IMR-90 (cell line): Measurements from ENCODE around the gene TAF1L. TPM values are rescaled to one million over a fixed set of nuclear protein-coding genes. Genes with fewer than 3 reads are reported as not detected.

Source experiments
- ATAC-seq: fragments of 200-7000 bp; cut with Tn5 transposase; 2 replicates; pipeline ENCODE4 v1.9.1; 2020; ENCODE audit warnings: low read depth, mild to moderate bottlenecking, moderate library complexity
- BruUV-seq: library from RNA; stranded (reverse); fragments of 400-500 nt; replicated peaks from 2 replicates; lab custom pipeline; 2021; lab: Mats Ljungman, UMichigan
- CTCF ChIA-PET: fragments of 300-600 bp; formaldehyde crosslinking; extraction: SDS; loops from one replicate; lab custom pipeline; 2021; ENCODE audit warnings: antibody characterized with exemption; lab: Yijun Ruan, JAX
- POLR2A ChIA-PET: fragments of 300-600 bp; sonication (Branson Sonifier 250); formaldehyde crosslinking; loops from one replicate; lab custom pipeline; 2022; ENCODE audit warnings: antibody characterized with exemption; ENCODE audit not compliant: unreplicated experiment; lab: Charles Lee
- DNase-seq: peaks from one replicate; pipeline ENCODE4 v3.0.0; 2013
- H2AFZ ChIP-seq: replicated peaks from 2 replicates; pipeline ENCODE3; 2013; ENCODE audit warnings: low read length, mild to moderate bottlenecking; ENCODE audit not compliant: poor library complexity
- H2AK5ac ChIP-seq: 2 replicates; pipeline ENCODE4 v1.6.1; 2013; ENCODE audit warnings: low read depth, low read length, inconsistent platforms
- H2AK9ac ChIP-seq: replicated peaks from 2 replicates; pipeline ENCODE3; 2013; ENCODE audit warnings: mild to moderate bottlenecking, low read depth, low read length, moderate library complexity; ENCODE audit not compliant: poor library complexity
- H2BK120ac ChIP-seq: 2 replicates; pipeline ENCODE4 v1.6.1; 2013; ENCODE audit warnings: low read depth, low read length, inconsistent platforms
- H2BK15ac ChIP-seq: 3 replicates; pipeline ENCODE4 v1.6.1; 2013; ENCODE audit warnings: low read depth, low read length, inconsistent platforms
- H2BK20ac ChIP-seq: 2 replicates; pipeline ENCODE4 v1.6.1; 2013; ENCODE audit warnings: low read depth, mild to moderate bottlenecking, inconsistent platforms, low read length, moderate library complexity
- H2BK5ac ChIP-seq: 2 replicates; pipeline ENCODE4 v1.6.1; 2013; ENCODE audit warnings: mild to moderate bottlenecking, low read depth, low read length, inconsistent platforms; ENCODE audit not compliant: poor library complexity, severe bottlenecking
- H3K14ac ChIP-seq: replicated peaks from 2 replicates; pipeline ENCODE4 v1.6.1; 2013; ENCODE audit warnings: low read depth, low read length, inconsistent platforms
- H3K18ac ChIP-seq: 2 replicates; pipeline ENCODE4 v1.6.1; 2013; ENCODE audit warnings: low read depth, low read length, control low read depth
- H3K23ac ChIP-seq: 2 replicates; pipeline ENCODE4 v1.6.1; 2013; ENCODE audit warnings: low read depth, low read length, inconsistent platforms
- H3K27ac ChIP-seq: 2 replicates; pipeline ENCODE4 v1.5.1; 2013; ENCODE audit warnings: mild to moderate bottlenecking, control low read depth, low read length; ENCODE audit not compliant: insufficient read depth
- H3K27me3 ChIP-seq: 2 replicates; pipeline ENCODE4 v1.6.1; 2013; ENCODE audit warnings: low read length; ENCODE audit not compliant: control insufficient read depth, insufficient read depth
- H3K36me3 ChIP-seq: 2 replicates; pipeline ENCODE4 v1.6.1; 2013; ENCODE audit warnings: low read length, mixed read lengths; ENCODE audit not compliant: control insufficient read depth, insufficient read depth
- H3K4ac ChIP-seq: 2 replicates; pipeline ENCODE4 v1.6.1; 2013; ENCODE audit warnings: low read depth, low read length, inconsistent platforms
- H3K4me1 ChIP-seq: 2 replicates; pipeline ENCODE4 v1.6.1; 2013; ENCODE audit warnings: low read length, mixed read lengths; ENCODE audit not compliant: control insufficient read depth, insufficient read depth
- H3K4me2 ChIP-seq: 2 replicates; pipeline ENCODE4 v1.6.1; 2013; ENCODE audit warnings: low read depth, mild to moderate bottlenecking, control low read depth, low read length, moderate library complexity
- H3K4me3 ChIP-seq: 2 replicates; pipeline ENCODE4 v1.5.1; 2013; ENCODE audit warnings: low read depth, mild to moderate bottlenecking, control low read depth, low read length, moderate library complexity; ENCODE audit not compliant: insufficient read depth
- H3K56ac ChIP-seq: 2 replicates; pipeline ENCODE4 v1.6.1; 2013; ENCODE audit warnings: low read length, inconsistent platforms; ENCODE audit not compliant: insufficient read depth; ENCODE audit errors: extremely low read depth
- H3K79me1 ChIP-seq, 2 experiments: 2 replicates each; pipeline ENCODE4 v1.6.1; 2013; ENCODE audit warnings: low read length in 2 of 2, inconsistent platforms in 1 of 2, low read depth in 1 of 2
- H3K9ac ChIP-seq: 2 replicates; pipeline ENCODE4 v1.6.1; 2013; ENCODE audit warnings: low read depth, low read length, control low read depth
- H3K9me1 ChIP-seq: 2 replicates; pipeline ENCODE4 v1.6.1; 2013; ENCODE audit warnings: low read length, inconsistent platforms; ENCODE audit not compliant: insufficient read depth
- H3K9me3 ChIP-seq: 2 replicates; pipeline ENCODE4 v1.6.1; 2013; ENCODE audit warnings: low read length; ENCODE audit not compliant: control insufficient read depth, insufficient read depth
- H4K20me1 ChIP-seq: 2 replicates; pipeline ENCODE4 v1.6.1; 2013; ENCODE audit warnings: low read length, inconsistent platforms; ENCODE audit not compliant: insufficient read depth
- H4K5ac ChIP-seq: 2 replicates; pipeline ENCODE4 v1.6.1; 2013; ENCODE audit warnings: mild to moderate bottlenecking, low read depth, low read length, control low read depth
- H4K8ac ChIP-seq, 2 experiments: 2 replicates each; pipeline ENCODE4 v1.6.1; 2013; ENCODE audit warnings: low read depth in 2 of 2, low read length in 2 of 2, control low read depth in 1 of 2, inconsistent platforms in 1 of 2
- H4K91ac ChIP-seq: 2 replicates; pipeline ENCODE4 v1.6.1; 2013; ENCODE audit warnings: low read depth, low read length, inconsistent platforms; ENCODE audit not compliant: insufficient read depth
- BHLHE40 ChIP-seq: fragments of 150-350 bp; IDR thresholded peaks from 2 replicates; pipeline ENCODE4 v1.6.1; 2016; ENCODE audit warnings: mild to moderate bottlenecking, low read depth, low read length
- CEBPB ChIP-seq: IDR thresholded peaks from 2 replicates; pipeline ENCODE4 v1.6.1; 2012; ENCODE audit warnings: low read depth, low read length, improper control_type of control experiment
- MAZ ChIP-seq: IDR thresholded peaks from 2 replicates; pipeline ENCODE4 v1.6.1; 2012; ENCODE audit warnings: low read depth, mild to moderate bottlenecking, low read length, improper control_type of control experiment, moderate library complexity, borderline replicate concordance
- RAD21 ChIP-seq: IDR thresholded peaks from 2 replicates; pipeline ENCODE4 v1.6.1; 2012; ENCODE audit warnings: low read length, improper control_type of control experiment
- SMC3 ChIP-seq: fragments of 150-350 bp; IDR thresholded peaks from 2 replicates; pipeline ENCODE4 v1.6.1; 2016; ENCODE audit warnings: low read depth, mild to moderate bottlenecking, antibody characterized with exemption, low read length, moderate library complexity
- dilution Hi-C: fragments of 300-500 bp; cut with HindIII; formaldehyde crosslinking; loops from one replicate; pipeline ENCODE4 v1.14.3; 2018; ENCODE audit warnings: low sequenced_read_pairs; ENCODE audit not compliant: unreplicated experiment
- in situ Hi-C: fragments of 300-500 bp; cut with MboI; formaldehyde crosslinking; loops from 3 replicates; pipeline ENCODE4 v1.14.3; 2019; ENCODE audit warnings: low sequenced_read_pairs, inconsistent platforms, mixed read lengths
- intact Hi-C: fragments of 100-400 bp; cut with micrococcal nuclease; formaldehyde crosslinking; loops from 2 replicates; pipeline ENCODE4 v1.10.0; 2022
- polyA plus RNA-seq, 3 experiments: library from polyadenylated mRNA; depleted of rRNA; stranded (reverse); fragments of >200 nt; gene quantifications; 2 replicates each; pipeline ENCODE4 v1.2.3, GENCODE V29; 2012; ENCODE audit warnings: low replicate concordance in 1 of 3
- total RNA-seq: library from RNA; depleted of rRNA; stranded (reverse); fragments of >200 nt; gene quantifications from 2 replicates; pipeline ENCODE4 v1.2.3, GENCODE V29; 2012

TAF1L gene
- total and polyA plus RNA-seq, 2 of the 4 experiments (the other 2 are of a cell fraction) = not detected

DNA sequence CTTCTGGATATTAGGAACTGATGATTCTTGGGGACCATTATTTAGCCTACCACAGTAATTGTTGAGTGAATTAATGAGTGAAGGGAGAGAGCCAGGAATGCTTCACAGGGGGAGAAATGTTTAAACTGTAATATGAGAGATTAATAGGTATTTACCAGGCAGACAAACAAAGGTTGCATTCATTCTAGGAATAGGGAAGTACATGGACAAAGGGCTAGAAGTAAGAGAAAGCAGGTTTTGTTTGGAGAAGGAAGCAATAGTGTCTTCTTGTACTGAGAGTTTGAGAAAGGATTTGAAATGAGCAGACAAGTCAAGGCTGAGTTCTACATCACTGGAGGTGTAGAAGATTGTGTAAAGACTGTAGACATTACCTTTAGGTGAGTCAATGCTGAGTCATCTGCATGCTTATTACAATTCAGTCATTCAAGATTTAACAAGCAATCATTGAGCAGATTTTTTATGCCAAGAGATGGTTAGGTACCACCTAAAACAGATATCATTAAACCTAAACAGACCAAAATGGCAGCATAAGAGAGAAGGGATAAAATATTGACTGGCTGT, 8.0 kb downstream of the TAF1L start:
- no peak overlapping the region for H2BK5ac ChIP-seq
- no peak overlapping the region for H3K27ac ChIP-seq
- no peaks in the 10 kb centered on the region for H3K79me1 ChIP-seq
- no peak overlapping the region for H2BK120ac ChIP-seq
- H3K4ac ChIP-seq = no peak overlapping the region
- no peak overlapping the region for H3K9ac ChIP-seq
- H3K18ac ChIP-seq = no peak overlapping the region
- dilution Hi-C loops (no loop called here), in situ Hi-C loops (no loop called here), intact Hi-C loops (no loop called here)
- DNase-seq (no peak), ATAC-seq (no peak)
- CTCF ChIA-PET = no interaction called here
- H3K4me1 ChIP-seq = no peaks in the 10 kb centered on the region
- H4K20me1 ChIP-seq = no peaks in the 10 kb centered on the region
- TF ChIP-seq BHLHE40 (no peak), MAZ (no peak), SMC3 (no peak), CEBPB (no peak), RAD21 (no peak)
- H2BK15ac ChIP-seq = no peak overlapping the region
- no peaks in the 10 kb centered on the region for H3K36me3 ChIP-seq
- no peak overlapping the region for H4K8ac ChIP-seq
- H2BK20ac ChIP-seq = no peak overlapping the region
- no peak overlapping the region for H3K14ac ChIP-seq
- no peak overlapping the region for H4K91ac ChIP-seq
- H2AK5ac ChIP-seq = no peak overlapping the region
- H3K9me1 ChIP-seq = no peaks in the 10 kb centered on the region
- H3K9me3 ChIP-seq = no peaks in the 10 kb centered on the region
- H3K27me3 ChIP-seq = no peaks in the 10 kb centered on the region
- H3K23ac ChIP-seq = no peak overlapping the region
- no peak overlapping the region for H3K4me2 ChIP-seq
- H2AK9ac ChIP-seq = no peak overlapping the region
- H3K4me3 ChIP-seq = no peak overlapping the region
- H2AFZ ChIP-seq = no peak overlapping the region
- BruUV-seq = no TSS peak
- no peak overlapping the region for H3K56ac ChIP-seq
- no peak overlapping the region for H4K5ac ChIP-seq
- POLR2A ChIA-PET = no interaction called here
